ENCODE results near the gene ACTL6A. TPM values are rescaled to one million over a fixed set of nuclear protein-coding genes. Genes with fewer than 3 reads are reported as not detected.

ACTL6A gene
- total and polyA plus RNA-seq, 2 donors from 2014 or later, result 23.7 to 40.7 TPM

GRCh38 chr3:179531576-179531975 is 31.1 kb upstream of the ACTL6A start:
- no peak overlapping the region for H3K27ac ChIP-seq (ENCODE audit: low read depth in 2 of 2, low read length in 2 of 2)
- intact Hi-C loops (cut with DNase I), result no loop called here
- no peaks in the 10 kb centered on the region for H3K36me3 ChIP-seq (ENCODE audit: control insufficient read depth in 2 of 3, insufficient read depth in 3 of 3, low read length in 3 of 3)
- no peak for TF ChIP-seq CTCF (IDR thresholded peaks at IDR 0.05; ENCODE audit: borderline replicate concordance, extremely low read depth, insufficient read depth)
- no peaks in the 10 kb centered on the region for H3K4me1 ChIP-seq (ENCODE audit: control insufficient read depth in 2 of 3, insufficient read depth in 2 of 3, low read depth in 1 of 3, low read length in 3 of 3)
- no peak overlapping the region for H3K9ac ChIP-seq (ENCODE audit: low read length in 3 of 3)
- FAIRE-seq (no peak), DNase-seq (no peak)
- H3K4me3 ChIP-seq (ENCODE audit: low read length in 3 of 3), result no peak overlapping the region
- no peaks in the 10 kb centered on the region for H3K27me3 ChIP-seq (ENCODE audit: control insufficient read depth, insufficient read depth, low read length)
- H3K9me3 ChIP-seq (ENCODE audit: control insufficient read depth in 2 of 3, insufficient read depth in 1 of 3, low read length in 3 of 3), result no peaks in the 10 kb centered on the region

- H3K4me1 ChIP-seq (ENCODE audit: control insufficient read depth in 2 of 3, insufficient read depth in 2 of 3, low read depth in 1 of 3, low read length in 3 of 3), result no peaks in the 10 kb centered on the region
- no peak overlapping the region for H3K4me3 ChIP-seq (ENCODE audit: low read length in 3 of 3)
- no peaks in the 10 kb centered on the region for H3K27me3 ChIP-seq (ENCODE audit: control insufficient read depth, insufficient read depth, low read length)
- no peak for TF ChIP-seq CTCF (IDR thresholded peaks at IDR 0.05; ENCODE audit: borderline replicate concordance, extremely low read depth, insufficient read depth)
- no peaks in the 10 kb centered on the region for H3K36me3 ChIP-seq (ENCODE audit: control insufficient read depth in 2 of 3, insufficient read depth in 3 of 3, low read length in 3 of 3)
- intact Hi-C loops (cut with DNase I), result no loop called here
- H3K27ac ChIP-seq (ENCODE audit: low read depth in 2 of 2, low read length in 2 of 2), result no peak overlapping the region
- H3K9ac ChIP-seq (ENCODE audit: low read length in 3 of 3), result no peak overlapping the region
- FAIRE-seq (no peak), DNase-seq (no peak)
- no peaks in the 10 kb centered on the region for H3K9me3 ChIP-seq (ENCODE audit: control insufficient read depth in 2 of 3, insufficient read depth in 1 of 3, low read length in 3 of 3)
Measured at GRCh38 chr3:179533274-179533673, 29.5 kb upstream of the ACTL6A start.

GRCh38 chr3:179536256-179536655 is 26.5 kb upstream of the ACTL6A start:
- no peaks in the 10 kb centered on the region for H3K27me3 ChIP-seq (ENCODE audit: control insufficient read depth, insufficient read depth, low read length)
- FAIRE-seq, result no peak
- H3K4me1 ChIP-seq (ENCODE audit: control insufficient read depth in 2 of 3, insufficient read depth in 2 of 3, low read depth in 1 of 3, low read length in 3 of 3), result no peaks in the 10 kb centered on the region
- no peaks in the 10 kb centered on the region for H3K36me3 ChIP-seq (ENCODE audit: control insufficient read depth in 2 of 3, insufficient read depth in 3 of 3, low read length in 3 of 3)
- no peak overlapping the region for H3K4me3 ChIP-seq (ENCODE audit: low read length in 3 of 3)
- H3K9me3 ChIP-seq (ENCODE audit: control insufficient read depth in 2 of 3, insufficient read depth in 1 of 3, low read length in 3 of 3), result no peaks in the 10 kb centered on the region
- DNase-seq, result no peak
- no peak for TF ChIP-seq CTCF (IDR thresholded peaks at IDR 0.05; ENCODE audit: borderline replicate concordance, extremely low read depth, insufficient read depth)
- H3K27ac ChIP-seq (ENCODE audit: low read depth in 2 of 2, low read length in 2 of 2), result no peak overlapping the region
- no peak overlapping the region for H3K9ac ChIP-seq (ENCODE audit: low read length in 3 of 3)
- intact Hi-C loops (cut with DNase I), result no loop called here

GRCh38 chr3:179541094-179541493 is 21.6 kb upstream of the ACTL6A start:
- H3K4me1 ChIP-seq (ENCODE audit: control insufficient read depth in 2 of 3, insufficient read depth in 2 of 3, low read depth in 1 of 3, low read length in 3 of 3), result no peaks in the 10 kb centered on the region
- no peak overlapping the region for H3K4me3 ChIP-seq (ENCODE audit: low read length in 3 of 3)
- H3K9me3 ChIP-seq (ENCODE audit: control insufficient read depth in 2 of 3, insufficient read depth in 1 of 3, low read length in 3 of 3), result no peaks in the 10 kb centered on the region
- no peak overlapping the region for H3K27ac ChIP-seq (ENCODE audit: low read depth in 2 of 2, low read length in 2 of 2)
- no peaks in the 10 kb centered on the region for H3K27me3 ChIP-seq (ENCODE audit: control insufficient read depth, insufficient read depth, low read length)
- no peak for DNase-seq
- no peak for FAIRE-seq
- H3K36me3 ChIP-seq (ENCODE audit: control insufficient read depth in 2 of 3, insufficient read depth in 3 of 3, low read length in 3 of 3), result no peaks in the 10 kb centered on the region
- no peak for TF ChIP-seq CTCF (IDR thresholded peaks at IDR 0.05; ENCODE audit: borderline replicate concordance, extremely low read depth, insufficient read depth)
- H3K9ac ChIP-seq (ENCODE audit: low read length in 3 of 3), result no peak overlapping the region
- intact Hi-C loops (cut with DNase I), result no loop called here

All from kidney (tissue), 14 donors.